HG03108 (cell line): ENCODE measurements around the gene SNRPD3.
"Not testable (repeated sequence)": the region's sequence is repeated elsewhere in the genome, so short reads cannot be mapped to it uniquely, and the experiment has no call there.

ENCODE experiments used
- ATAC-seq: cut with Tn5 transposase; IDR thresholded peaks from one replicate; pipeline ENCODE4 v1.9.1; 2021; ENCODE audit warnings: moderate library complexity; ENCODE audit not compliant: unreplicated experiment

Gene SNRPD3

DNA sequence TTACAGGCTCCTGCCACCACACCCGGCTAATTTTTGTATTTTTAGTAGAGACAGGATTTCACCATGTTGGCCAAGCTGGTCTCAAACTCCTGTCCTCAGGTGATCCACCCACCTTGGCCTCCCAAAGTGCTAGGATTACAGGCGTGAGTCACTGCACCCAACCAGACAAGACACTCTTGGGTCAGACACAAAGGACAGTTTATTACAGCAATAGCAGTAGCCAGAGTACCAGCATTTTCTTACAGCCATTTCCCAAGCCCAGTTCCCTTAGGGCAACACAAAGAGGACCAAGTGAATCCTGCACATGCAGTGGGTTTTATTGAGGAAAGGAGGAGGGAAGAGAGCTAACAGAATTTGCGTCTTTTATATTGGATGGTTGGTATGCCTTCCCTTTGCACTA, 24.8 kb upstream of the SNRPD3 start:
- not testable (repeated sequence) for ATAC-seq

DNA sequence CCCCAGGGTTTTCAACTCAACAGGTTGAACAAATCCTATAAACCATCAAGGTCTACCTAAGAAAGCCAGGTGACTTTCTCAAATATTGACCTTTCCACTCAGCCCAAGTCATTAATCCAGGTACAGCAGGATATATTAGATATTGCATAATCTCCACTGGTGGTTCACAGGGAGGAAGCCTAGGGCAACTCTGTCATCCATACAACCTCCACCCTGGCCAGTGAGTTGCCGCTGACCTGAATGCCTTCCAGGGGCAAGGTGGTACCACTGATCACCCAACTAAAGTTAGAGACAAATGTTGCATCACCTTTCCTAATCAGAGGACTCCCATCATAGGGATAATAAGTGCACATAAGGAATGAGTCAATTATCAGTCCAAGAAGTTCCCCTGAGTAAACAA, 23.7 kb upstream of the SNRPD3 start:
- no peak for ATAC-seq

GRCh38 chr22:24535348-24535747, 20.5 kb upstream of the SNRPD3 start:
- ATAC-seq, result no peak

GRCh38 chr22:24536089-24536488, 19.7 kb upstream of the SNRPD3 start:
- ATAC-seq, result no peak

DNA sequence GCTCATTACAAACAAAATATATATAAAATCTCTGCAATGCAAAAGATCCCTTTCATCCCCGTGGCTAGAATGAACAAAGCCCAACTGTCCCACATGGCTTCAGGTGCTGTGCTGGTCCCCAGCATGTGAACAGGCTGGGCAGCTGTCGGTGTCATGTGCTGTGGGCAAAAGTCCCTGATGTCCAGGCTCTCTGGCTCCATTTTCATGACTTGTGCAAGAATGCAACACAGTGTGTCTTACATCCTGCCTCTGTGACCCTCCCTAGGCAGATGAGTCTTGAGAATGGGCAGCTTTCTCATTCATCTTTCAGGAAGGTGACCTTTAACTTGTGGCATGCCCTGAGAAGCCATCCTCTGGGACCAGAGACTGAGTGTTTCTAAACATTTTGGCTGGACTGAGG, 15.3 kb upstream of the SNRPD3 start:
- no peak for ATAC-seq

DNA sequence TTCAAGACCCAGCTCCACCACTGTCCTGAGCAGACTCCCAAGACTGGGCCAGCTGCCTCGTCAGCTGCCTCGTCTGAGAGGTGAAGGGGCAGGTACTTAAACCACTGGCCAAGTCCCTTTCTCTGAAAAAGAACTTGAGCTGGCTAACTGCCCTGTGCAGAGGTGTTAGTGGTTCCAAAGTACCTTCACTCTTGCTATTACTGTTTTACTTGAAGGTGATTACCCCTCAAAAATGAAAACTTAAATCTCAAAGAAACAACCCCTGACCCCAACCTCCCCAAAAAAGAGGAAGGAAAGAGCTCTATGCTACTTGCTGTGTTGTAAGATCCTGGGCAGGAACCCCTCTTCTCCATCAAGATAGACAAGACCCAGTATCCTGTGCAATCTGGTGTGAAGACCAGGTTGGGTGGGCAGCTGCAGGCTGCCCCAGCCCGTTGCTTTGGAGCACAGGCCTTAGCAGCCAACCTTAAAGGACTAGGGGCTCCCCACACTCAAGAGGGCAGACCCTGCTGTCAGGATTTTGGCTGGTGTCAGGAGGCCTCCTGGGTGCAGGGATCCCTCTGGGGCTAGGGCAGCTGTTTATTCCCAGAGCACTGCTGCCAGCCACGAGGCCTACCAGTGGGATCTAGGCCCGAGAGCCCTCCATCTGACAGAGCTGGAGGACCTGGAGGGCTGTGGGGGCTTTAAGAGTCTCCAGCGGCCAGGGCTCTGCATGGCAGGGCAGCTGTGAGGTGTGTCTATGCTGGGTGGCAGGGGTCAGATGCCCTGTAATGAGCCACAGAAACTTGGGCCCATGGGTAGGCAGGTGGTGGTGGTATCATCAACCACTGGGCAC, 13.9 kb upstream of the SNRPD3 start:
- no peak for ATAC-seq

DNA sequence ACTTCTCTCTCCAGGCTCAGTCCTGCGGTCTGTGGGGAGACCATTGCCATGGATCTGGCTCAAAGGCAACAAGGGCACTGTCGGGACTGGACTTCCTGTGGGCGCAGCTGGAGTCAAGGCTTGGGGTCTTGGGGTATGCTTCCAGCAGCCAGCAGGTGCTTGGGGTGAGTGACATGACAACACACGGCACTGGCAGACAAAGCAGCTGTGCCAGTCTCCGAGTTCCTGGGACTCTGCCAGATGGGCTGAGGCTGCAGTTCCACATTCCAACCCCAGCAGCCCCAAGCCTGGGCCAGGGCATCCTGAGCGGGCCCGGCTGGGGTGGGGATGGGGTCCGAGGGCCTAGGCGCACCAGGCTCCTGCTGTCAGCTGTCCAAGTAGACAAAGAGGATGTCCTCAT, 13.2 kb upstream of the SNRPD3 start:
- ATAC-seq, result no peak

GRCh38 chr22:24543185-24543601, 12.6 kb upstream of the SNRPD3 start:
- no peak for ATAC-seq

DNA sequence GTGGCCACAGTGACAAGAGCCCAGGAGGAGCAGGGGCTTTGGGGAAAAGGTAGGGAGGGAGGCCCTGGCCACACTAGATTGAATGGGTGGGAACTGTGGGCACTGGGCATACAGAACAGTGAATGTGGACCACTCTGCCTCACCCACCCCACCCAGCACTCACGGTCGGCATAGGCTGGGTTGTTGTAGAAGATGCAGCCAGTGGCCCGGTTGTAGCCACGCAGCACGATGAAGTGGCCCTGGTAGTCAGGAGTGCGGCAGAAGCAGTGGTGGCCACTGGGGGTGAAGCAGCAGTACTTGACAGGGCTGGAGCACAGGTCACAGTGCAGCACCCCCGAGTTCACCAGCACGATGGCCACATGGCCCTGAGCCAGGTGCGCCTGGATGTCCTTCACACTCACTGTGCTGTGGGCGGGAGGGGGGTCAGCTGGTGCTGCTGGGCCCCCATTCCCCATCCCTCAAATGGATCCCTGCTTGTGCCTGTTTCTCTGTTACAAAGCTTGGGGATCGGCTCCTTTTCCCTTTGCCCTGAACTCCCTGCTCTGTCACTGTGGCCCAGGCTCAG, 12.0 kb upstream of the SNRPD3 start:
- ATAC-seq, result no peak

GRCh38 chr22:24548812-24549211, 7.0 kb upstream of the SNRPD3 start:
- ATAC-seq, result no peak

- no peak for ATAC-seq
Measured at GRCh38 chr22:24550028-24550901, 5.5 kb upstream of the SNRPD3 start.

DNA sequence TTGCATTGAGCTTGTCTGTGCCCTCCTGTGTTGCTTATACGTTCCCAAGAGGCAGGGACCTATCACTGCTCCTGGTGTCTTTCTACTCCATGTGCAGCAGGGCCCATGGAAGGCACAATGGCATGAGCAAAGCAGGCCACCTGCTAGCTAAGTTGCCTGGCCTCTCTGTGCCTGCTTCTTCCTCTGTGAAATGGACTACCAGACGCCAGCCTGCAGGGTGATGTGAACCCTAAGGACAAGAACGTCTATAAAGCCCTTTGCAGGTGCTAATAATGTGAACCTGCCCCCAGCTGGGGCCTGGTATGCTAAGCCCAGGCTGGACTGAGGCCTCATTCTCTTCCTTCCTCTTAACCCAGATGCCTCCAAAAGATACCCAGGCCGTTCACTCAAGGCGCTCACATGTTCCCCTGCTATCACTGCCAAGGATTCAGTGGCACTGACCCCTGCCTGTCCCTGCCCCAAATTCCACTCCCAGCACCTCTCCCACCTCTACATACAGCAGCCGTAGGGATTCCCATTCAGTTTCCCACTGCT, 4.8 kb upstream of the SNRPD3 start:
- no peak for ATAC-seq

DNA sequence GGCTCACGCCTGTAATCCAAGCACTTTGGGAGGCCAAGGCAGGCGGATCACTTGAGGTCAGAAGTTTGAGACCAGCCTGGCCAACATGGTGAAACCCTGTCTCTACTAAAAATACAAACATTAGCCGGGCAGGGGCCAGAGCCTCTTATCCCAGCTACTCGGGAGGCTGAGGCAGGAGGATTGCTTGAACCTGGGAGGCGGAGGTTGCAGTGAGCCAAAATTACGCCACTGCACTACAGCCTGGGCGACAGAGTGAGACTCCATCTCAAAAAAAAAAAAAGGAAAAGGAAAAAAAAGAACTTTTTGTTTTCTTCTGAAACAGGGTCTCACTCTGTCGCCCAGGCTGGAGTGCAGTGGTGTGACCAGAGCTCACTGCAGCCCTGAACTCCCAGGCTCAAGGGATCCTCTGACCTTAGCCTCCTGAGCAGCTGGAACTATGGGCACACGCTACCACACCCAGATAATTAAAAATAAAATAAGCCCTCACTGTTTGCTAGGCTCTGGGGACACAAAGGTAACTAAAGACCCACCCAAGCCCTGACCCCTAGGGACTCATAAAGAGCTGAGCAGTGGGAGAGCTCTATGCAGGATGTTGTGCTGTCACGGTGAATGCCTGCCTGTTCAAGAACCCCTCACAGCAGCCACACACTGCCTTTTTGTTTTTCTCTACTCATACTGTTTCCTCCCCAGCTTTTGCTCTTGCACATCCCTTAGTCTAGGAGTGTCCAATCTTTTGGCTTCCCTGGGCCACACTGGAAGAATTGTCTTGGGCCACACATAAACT, 3.1 kb upstream of the SNRPD3 start:
- not testable (repeated sequence) for ATAC-seq

- ATAC-seq, result no peak
Measured at GRCh38 chr22:24553597-24554312, 2.0 kb upstream of the SNRPD3 start.

- no peak for ATAC-seq
Measured at GRCh38 chr22:24554313-24555164, 1.3 kb upstream of the SNRPD3 start, which contains the start of gene GUCD1. GUCD1 (minus strand) TSS chr22:24555138; CDS start chr22:24554991, 147 bp downstream.

DNA sequence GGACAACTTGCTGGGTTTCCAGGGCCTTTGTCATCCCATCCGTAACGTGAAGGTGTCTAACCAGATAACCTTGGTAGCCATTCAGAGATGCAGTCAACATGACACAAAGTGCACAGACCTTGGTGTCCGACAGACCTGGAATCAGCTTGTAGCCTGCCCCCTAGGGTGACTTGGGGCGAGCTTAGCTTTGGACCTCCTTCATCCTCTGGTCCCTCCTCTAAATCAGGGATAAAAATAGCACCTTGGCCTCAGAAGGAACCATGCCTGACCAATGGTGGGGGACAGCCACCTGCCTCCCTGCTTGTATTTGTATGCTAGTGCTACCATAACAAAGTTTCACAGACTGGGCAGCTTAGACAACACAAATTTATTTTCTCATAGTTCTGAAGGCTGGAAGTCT, 3.7 kb downstream of the SNRPD3 start:
- ATAC-seq, result no peak

DNA sequence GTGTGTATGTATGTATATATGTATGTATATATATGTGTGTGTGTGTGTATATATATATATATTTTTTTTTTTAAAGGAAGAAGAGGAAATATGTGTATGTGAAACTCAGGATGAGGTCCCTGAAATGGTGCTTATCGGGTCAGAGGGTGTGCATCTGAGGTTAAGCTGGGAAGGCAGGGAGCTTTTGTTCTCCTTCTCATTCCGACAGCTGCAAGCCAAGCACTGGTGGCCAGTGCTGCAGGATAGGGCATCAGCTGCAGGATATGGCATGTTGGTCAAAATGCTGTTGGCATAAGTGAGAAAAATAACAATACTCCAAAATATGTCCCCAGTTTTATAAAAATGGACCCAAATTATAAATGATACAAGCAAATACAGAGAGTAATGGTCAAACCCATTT, 7.4 kb downstream of the SNRPD3 start:
- no peak for ATAC-seq

- no peak for ATAC-seq
Measured at GRCh38 chr22:24564376-24565058, 8.7 kb downstream of the SNRPD3 start.
